K562 (cell line): ENCODE results near the gene KCNB1. TPM values are rescaled to one million over a fixed set of nuclear protein-coding genes. Genes with fewer than 3 reads are reported as not detected.

ENCODE experiments used
- ATAC-seq: fragments of 200-7000 bp; cut with Tn5 transposase; 3 replicates; pipeline ENCODE4 v1.9.1; 2020; ENCODE audit warnings: moderate library complexity
- BruUV-seq: library from RNA; stranded (reverse); fragments of 400-500 nt; replicated peaks from 2 replicates; lab custom pipeline; 2021; lab: Mats Ljungman, UMichigan
- CTCF ChIA-PET: fragments of 300-600 bp; formaldehyde crosslinking; extraction: SDS; loops from one replicate; lab custom pipeline; 2021; ENCODE audit warnings: low intra/inter-chr PET ratio; lab: Yijun Ruan, JAX
- POLR2A ChIA-PET: fragments of 300-600, 350-650 bp; sonication (Branson Sonifier 250); formaldehyde crosslinking; extraction: SDS; loops from one replicate; lab custom pipeline; 2021; ENCODE audit warnings: antibody characterized with exemption, inconsistent platforms; lab: Yijun Ruan, JAX
- DNase-seq, 4 experiments: peaks; one replicate each; pipeline versions ENCODE4 v3.0.0 to v3.0.0-alpha.2; 2011 to 2018; ENCODE audit warnings: low spot score in 3 of 4, mixed read lengths in 3 of 4; ENCODE audit errors: extremely low read depth in 1 of 4
- FAIRE-seq: peaks from 2 replicates; lab custom pipeline; 2011; peaks lifted over from hg19 to GRCh38; lab: Jason Lieb, UNC
- H2AFZ ChIP-seq: 2 replicates; pipeline ENCODE4 v1.6.0; 2011; ENCODE audit warnings: low read depth, low read length, control low read depth, inconsistent platforms
- H3K27ac ChIP-seq: fragments of 200-600 bp; 3 replicates; pipeline ENCODE4 v1.8.0; 2011; ENCODE audit warnings: low read depth, mild to moderate bottlenecking, control low read depth, inconsistent platforms, low read length, moderate library complexity, mixed read lengths; ENCODE audit errors: extremely low read depth
- H3K27me3 ChIP-seq, 2 experiments: fragments of 300-600 bp in 1 of 2; 2 replicates in 1 of 2; 3 replicates in 1 of 2; pipeline versions ENCODE4 v1.6.0 to v1.8.0; 2011; ENCODE audit warnings: inconsistent platforms in 2 of 2, low read length in 2 of 2, mild to moderate bottlenecking in 1 of 2, mixed read lengths in 1 of 2, moderate library complexity in 1 of 2; ENCODE audit not compliant: control insufficient read depth in 2 of 2, insufficient read depth in 2 of 2
- H3K36me3 ChIP-seq: fragments of 300-600 bp; 3 replicates; pipeline ENCODE4 v1.8.0; 2011; ENCODE audit warnings: mild to moderate bottlenecking, low read length, inconsistent platforms; ENCODE audit not compliant: control insufficient read depth, insufficient read depth
- H3K4me1 ChIP-seq, 2 experiments: fragments of 200-600 bp in 1 of 2; replicated peaks in 1 of 2; 2 replicates in 1 of 2; 3 replicates in 1 of 2; pipeline versions ENCODE4 v1.5.1 to v1.8.0; 2011; ENCODE audit warnings: inconsistent platforms in 2 of 2, low read length in 2 of 2, mild to moderate bottlenecking in 1 of 2, mixed read lengths in 1 of 2, moderate library complexity in 1 of 2; ENCODE audit not compliant: control insufficient read depth in 2 of 2, insufficient read depth in 2 of 2
- H3K4me2 ChIP-seq: 2 replicates; pipeline ENCODE4 v1.6.1; 2011; ENCODE audit warnings: low read length, control low read depth, inconsistent platforms, mixed read lengths; ENCODE audit not compliant: insufficient read depth
- H3K4me3 ChIP-seq: fragments of 200-600 bp; sonication (generic), shearing (Covaris generic); 2 replicates; pipeline ENCODE4 v1.5.1; 2016; ENCODE audit warnings: control low read depth, inconsistent platforms
- H3K79me2 ChIP-seq: fragments of 200-600 bp; 3 replicates; pipeline ENCODE4 v1.8.0; 2011; ENCODE audit warnings: low read length, inconsistent platforms; ENCODE audit not compliant: control insufficient read depth, insufficient read depth
- H3K9ac ChIP-seq, 2 experiments: 2 replicates each; pipeline versions ENCODE4 v1.6.0 to v1.6.1; 2011; ENCODE audit warnings: low read depth in 2 of 2, low read length in 2 of 2, control low read depth in 1 of 2, inconsistent platforms in 1 of 2, mild to moderate bottlenecking in 1 of 2, mixed read lengths in 1 of 2; ENCODE audit not compliant: insufficient read depth in 1 of 2
- H3K9me1 ChIP-seq: one replicate; pipeline ENCODE4 v1.6.0; 2011; ENCODE audit warnings: inconsistent platforms, mild to moderate bottlenecking, low read length, moderate library complexity; ENCODE audit not compliant: control insufficient read depth, insufficient read depth
- H3K9me3 ChIP-seq: replicated peaks from 2 replicates; pipeline ENCODE4 v1.5.1; 2011; ENCODE audit warnings: low read depth, low read length, inconsistent platforms; ENCODE audit not compliant: control insufficient read depth, insufficient read depth
- H4K20me1 ChIP-seq: replicated peaks from 2 replicates; pipeline ENCODE4 v1.6.1; 2011; ENCODE audit warnings: low read length, inconsistent platforms, mixed read lengths; ENCODE audit not compliant: control insufficient read depth, insufficient read depth
- CAMTA2 ChIP-seq: fragments of 250-450 bp; sonication (Bioruptor Pico); conservative IDR thresholded peaks from 2 replicates; pipeline ENCODE4 v1.5.1; 2022
- CBX3 ChIP-seq, 2 experiments: IDR thresholded peaks; 1 replicate in 1 of 2; 2 replicates in 1 of 2; pipeline ENCODE4 v1.6.1; 2012; ENCODE audit warnings: inconsistent platforms in 2 of 2, low read length in 2 of 2, borderline replicate concordance in 1 of 2, control low read depth in 1 of 2
- CCNT2 ChIP-seq: IDR thresholded peaks from 2 replicates; pipeline ENCODE4 v1.6.1; 2011; ENCODE audit warnings: borderline replicate concordance, low read depth, mild to moderate bottlenecking, moderate library complexity, mixed read lengths, low read length; ENCODE audit not compliant: insufficient read length; ENCODE audit errors: extremely low read depth
- ILK ChIP-seq: fragments of 450-650 bp; IDR thresholded peaks from 2 replicates; pipeline ENCODE4 v1.6.1; 2016; ENCODE audit warnings: missing genetic modification characterization, low read depth, mild to moderate bottlenecking, missing compliant biosample characterization, moderate library complexity, borderline replicate concordance
- NFRKB ChIP-seq: fragments of 450-650 bp; IDR thresholded peaks from 2 replicates; pipeline ENCODE4 v1.6.1; 2016; ENCODE audit warnings: low read depth
- RAD51 ChIP-seq: fragments of 450-650 bp; IDR thresholded peaks from 2 replicates; pipeline ENCODE4 v1.7.1; 2016; ENCODE audit warnings: low read depth, mild to moderate bottlenecking, borderline replicate concordance
- SP1 ChIP-seq: sonication (generic); formaldehyde crosslinking; IDR thresholded peaks from 2 replicates; pipeline ENCODE4 v1.8.1; 2022; ENCODE audit warnings: mild to moderate bottlenecking, missing genetic modification reagents
- SP2 ChIP-seq: IDR thresholded peaks from 2 replicates; pipeline ENCODE4 v1.6.1; 2011; ENCODE audit warnings: mild to moderate bottlenecking, low read depth, low read length, moderate library complexity; ENCODE audit not compliant: poor library complexity, severe bottlenecking; ENCODE audit errors: extremely low read depth
- TCF3 ChIP-seq: sonication (generic); formaldehyde crosslinking; IDR thresholded peaks from 2 replicates; pipeline ENCODE4 v1.4.0; 2020; ENCODE audit warnings: mild to moderate bottlenecking, missing genetic modification reagents
- YBX1 ChIP-seq: fragments of 450-650 bp; IDR thresholded peaks from 2 replicates; pipeline ENCODE4 v1.7.1; 2016; ENCODE audit warnings: mild to moderate bottlenecking
- ZNF780A ChIP-seq: fragments of 250-450 bp; sonication (Bioruptor Pico); IDR thresholded peaks from 2 replicates; pipeline ENCODE4 v1.5.0; 2021; ENCODE audit warnings: mild to moderate bottlenecking
- WGBS: fragments of 100-300 bp; shearing (Covaris generic); methylation state at CpG from one replicate; pipeline ENCODE4 v1.1.6; 2016; ENCODE audit warnings: low coverage, mixed read lengths; ENCODE audit not compliant: insufficient coverage; ENCODE audit errors: missing lambda C conversion rate; 5-methylcytosine and 5-hydroxymethylcytosine counted together
- in situ Hi-C: fragments of 300-500 bp; cut with MboI; formaldehyde crosslinking; loops from 4 replicates; pipeline ENCODE4 v1.15.0; 2018; ENCODE audit warnings: inconsistent platforms, mixed read lengths
- intact Hi-C: fragments of 100-400 bp; cut with micrococcal nuclease; formaldehyde crosslinking; loops from 2 replicates; pipeline ENCODE4 v1.14.2; 2022
- polyA plus RNA-seq, 8 experiments: library from polyadenylated mRNA; depleted of rRNA in 4 of 8; stranded (reverse) in 5 of 8; unstranded in 3 of 8; fragments of >200 nt; fragmentation: Nextera tagmentation in 2 of 8; fragmentation: Illumina TruSeq in 1 of 8; extraction: Ambion mirVana in 2 of 8; extraction: Trizol in 1 of 8; gene quantifications; 2 replicates each; pipeline versions ENCODE4 v1.2.1 to v1.2.3, GENCODE V29; 2011 to 2014; ENCODE audit warnings: inconsistent platforms in 1 of 8, missing spikeins in 1 of 8
- total RNA-seq, 7 experiments: library from RNA; depleted of rRNA in 6 of 7; stranded (reverse); fragments of >200 nt in 6 of 7; fragmentation: Illumina TruSeq in 2 of 7; extraction: Trizol in 2 of 7; gene quantifications; 2 replicates each; pipeline versions ENCODE4 v1.2.1 to v1.2.3, GENCODE V29; 2011 to 2021; ENCODE audit warnings: low replicate concordance in 1 of 7
- TF ChIP-seq, protein P1 (sequence below), 2 experiments: fragments of 450-650 bp; conservative IDR thresholded peaks; 2 replicates each; pipeline ENCODE4 v1.6.1; 2017; ENCODE audit warnings: mild to moderate bottlenecking in 2 of 2, moderate library complexity in 2 of 2
- TF ChIP-seq, protein P2 (sequence below), 2 experiments: fragments of 450-650 bp in 1 of 2; sonication (generic) in 1 of 2; formaldehyde crosslinking in 1 of 2; IDR thresholded peaks in 1 of 2; conservative IDR thresholded peaks in 1 of 2; 2 replicates each; pipeline versions ENCODE4 v1.6.1 to v1.8.1; 2016 to 2023; ENCODE audit warnings: mild to moderate bottlenecking in 2 of 2, moderate library complexity in 2 of 2, inconsistent platforms in 1 of 2, missing genetic modification reagents in 1 of 2
- TF ChIP-seq, protein P3 (sequence below): fragments of 250-450 bp; sonication (Bioruptor Pico); IDR thresholded peaks from 2 replicates; pipeline ENCODE4 v1.9.0; 2021; ENCODE audit warnings: mild to moderate bottlenecking
- TF ChIP-seq, protein P4 (sequence below): sonication (generic); formaldehyde crosslinking; IDR thresholded peaks from 2 replicates; pipeline ENCODE4 v1.8.1; 2023; ENCODE audit warnings: mild to moderate bottlenecking, missing genetic modification reagents
- TF ChIP-seq, protein P5 (sequence below): sonication (generic); formaldehyde crosslinking; IDR thresholded peaks from 2 replicates; pipeline ENCODE4 v1.8.0; 2022; ENCODE audit warnings: mild to moderate bottlenecking, missing genetic modification reagents

KCNB1 gene
- total and polyA plus RNA-seq, 9 of the 15 experiments (the other 6 are each of a cell fraction or from before 2014, with no cell fraction given), result 0.01 to 0.06 TPM; not detected in 7

DNA sequence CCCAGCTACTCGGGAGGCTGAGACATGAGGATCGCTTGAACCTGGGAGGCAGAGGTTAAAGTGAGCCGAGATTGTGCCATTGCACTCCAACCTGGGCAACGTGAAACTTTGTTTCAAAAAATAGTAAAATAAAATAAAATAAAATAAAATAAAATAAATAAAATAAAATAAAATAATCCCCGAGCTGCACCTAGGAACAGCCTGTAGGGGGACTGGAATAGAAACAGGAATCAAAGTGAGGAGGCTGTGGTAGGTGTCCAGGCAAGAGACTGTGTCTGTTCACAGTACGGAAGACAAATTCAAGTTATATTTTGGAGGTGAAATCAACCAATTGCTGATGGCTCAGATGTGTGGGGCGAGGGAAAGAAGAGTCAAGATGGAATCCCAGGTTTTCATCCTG, 86.2 kb downstream of the KCNB1 start:
- Histone ChIP-seq H3K9me3 (no peaks in the 10 kb centered on the region), H2AFZ (no peak overlapping the region), H3K79me2 (no peaks in the 10 kb centered on the region), H3K4me3 (no peak overlapping the region), H3K27me3 (peaks cover 14 to 43% of the 10 kb centered on the region in 2 experiments), H3K4me1 (no peaks in the 10 kb centered on the region), H3K4me2 (no peak overlapping the region), H3K9me1 (no peaks in the 10 kb centered on the region), H4K20me1 (no peaks in the 10 kb centered on the region), H3K27ac (no peak overlapping the region), H3K9ac (no peak overlapping the region), H3K36me3 (no peaks in the 10 kb centered on the region)
- DNase-seq (peak in 2 of 4 experiments; percentile 26 to 32), ATAC-seq (no peak), FAIRE-seq (no peak)
- in situ Hi-C loops, result no loop called here
- WGBS, result 6% methylated on average over 7 of the region's 7 CpGs
- CTCF ChIA-PET, result no interaction called here
- POLR2A ChIA-PET, result interaction anchor here (1.1 to 2.1 kb wide), 4 partner anchors 10 to 42 kb away, joined by 3 to 7 read pairs (median 4); no protein-coding TSS in a partner anchor
- intact Hi-C loops, result no loop called here
- no TSS peak for BruUV-seq
- no peak for TF ChIP-seq ZNF780A (CRISPR knock-in tag)
- no peak for TF ChIP-seq NFRKB
- no peak for TF ChIP-seq RAD51
- TF ChIP-seq, protein P1, sequence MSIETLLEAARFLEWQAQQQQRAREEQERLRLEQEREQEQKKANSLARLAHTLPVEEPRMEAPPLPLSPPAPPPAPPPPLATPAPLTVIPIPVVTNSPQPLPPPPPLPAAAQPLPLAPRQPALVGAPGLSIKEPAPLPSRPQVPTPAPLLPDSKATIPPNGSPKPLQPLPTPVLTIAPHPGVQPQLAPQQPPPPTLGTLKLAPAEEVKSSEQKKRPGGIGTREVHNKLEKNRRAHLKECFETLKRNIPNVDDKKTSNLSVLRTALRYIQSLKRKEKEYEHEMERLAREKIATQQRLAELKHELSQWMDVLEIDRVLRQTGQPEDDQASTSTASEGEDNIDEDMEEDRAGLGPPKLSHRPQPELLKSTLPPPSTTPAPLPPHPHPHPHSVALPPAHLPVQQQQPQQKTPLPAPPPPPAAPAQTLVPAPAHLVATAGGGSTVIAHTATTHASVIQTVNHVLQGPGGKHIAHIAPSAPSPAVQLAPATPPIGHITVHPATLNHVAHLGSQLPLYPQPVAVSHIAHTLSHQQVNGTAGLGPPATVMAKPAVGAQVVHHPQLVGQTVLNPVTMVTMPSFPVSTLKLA (conservative IDR thresholded peaks at IDR 0.05), result no peak
- TF ChIP-seq, protein P2, sequence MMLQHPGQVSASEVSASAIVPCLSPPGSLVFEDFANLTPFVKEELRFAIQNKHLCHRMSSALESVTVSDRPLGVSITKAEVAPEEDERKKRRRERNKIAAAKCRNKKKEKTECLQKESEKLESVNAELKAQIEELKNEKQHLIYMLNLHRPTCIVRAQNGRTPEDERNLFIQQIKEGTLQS (IDR thresholded peaks at IDR 0.05), result no peak
- TF ChIP-seq, protein P2 (CRISPR knock-in tag; conservative IDR thresholded peaks at IDR 0.05), result no peak
- TF ChIP-seq ILK (tag), result no peak
- TF ChIP-seq, protein P3, sequence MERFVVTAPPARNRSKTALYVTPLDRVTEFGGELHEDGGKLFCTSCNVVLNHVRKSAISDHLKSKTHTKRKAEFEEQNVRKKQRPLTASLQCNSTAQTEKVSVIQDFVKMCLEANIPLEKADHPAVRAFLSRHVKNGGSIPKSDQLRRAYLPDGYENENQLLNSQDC (CRISPR knock-in tag), result no peak
- TF ChIP-seq, protein P4, sequence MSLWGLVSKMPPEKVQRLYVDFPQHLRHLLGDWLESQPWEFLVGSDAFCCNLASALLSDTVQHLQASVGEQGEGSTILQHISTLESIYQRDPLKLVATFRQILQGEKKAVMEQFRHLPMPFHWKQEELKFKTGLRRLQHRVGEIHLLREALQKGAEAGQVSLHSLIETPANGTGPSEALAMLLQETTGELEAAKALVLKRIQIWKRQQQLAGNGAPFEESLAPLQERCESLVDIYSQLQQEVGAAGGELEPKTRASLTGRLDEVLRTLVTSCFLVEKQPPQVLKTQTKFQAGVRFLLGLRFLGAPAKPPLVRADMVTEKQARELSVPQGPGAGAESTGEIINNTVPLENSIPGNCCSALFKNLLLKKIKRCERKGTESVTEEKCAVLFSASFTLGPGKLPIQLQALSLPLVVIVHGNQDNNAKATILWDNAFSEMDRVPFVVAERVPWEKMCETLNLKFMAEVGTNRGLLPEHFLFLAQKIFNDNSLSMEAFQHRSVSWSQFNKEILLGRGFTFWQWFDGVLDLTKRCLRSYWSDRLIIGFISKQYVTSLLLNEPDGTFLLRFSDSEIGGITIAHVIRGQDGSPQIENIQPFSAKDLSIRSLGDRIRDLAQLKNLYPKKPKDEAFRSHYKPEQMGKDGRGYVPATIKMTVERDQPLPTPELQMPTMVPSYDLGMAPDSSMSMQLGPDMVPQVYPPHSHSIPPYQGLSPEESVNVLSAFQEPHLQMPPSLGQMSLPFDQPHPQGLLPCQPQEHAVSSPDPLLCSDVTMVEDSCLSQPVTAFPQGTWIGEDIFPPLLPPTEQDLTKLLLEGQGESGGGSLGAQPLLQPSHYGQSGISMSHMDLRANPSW (CRISPR knock-in tag), result no peak
- TF ChIP-seq YBX1, result no peak
- no peak for TF ChIP-seq SP1 (CRISPR knock-in tag)
- no peak for TF ChIP-seq CAMTA2 (CRISPR knock-in tag)
- no peak for TF ChIP-seq TCF3 (CRISPR knock-in tag)
- TF ChIP-seq SP2, result no peak
- TF ChIP-seq CCNT2, result no peak
- no peak for TF ChIP-seq CBX3 (IDR thresholded peaks at IDR 0.05; ENCODE audit: borderline replicate concordance in 1 of 2, low read length in 2 of 2)
- TF ChIP-seq, protein P5, sequence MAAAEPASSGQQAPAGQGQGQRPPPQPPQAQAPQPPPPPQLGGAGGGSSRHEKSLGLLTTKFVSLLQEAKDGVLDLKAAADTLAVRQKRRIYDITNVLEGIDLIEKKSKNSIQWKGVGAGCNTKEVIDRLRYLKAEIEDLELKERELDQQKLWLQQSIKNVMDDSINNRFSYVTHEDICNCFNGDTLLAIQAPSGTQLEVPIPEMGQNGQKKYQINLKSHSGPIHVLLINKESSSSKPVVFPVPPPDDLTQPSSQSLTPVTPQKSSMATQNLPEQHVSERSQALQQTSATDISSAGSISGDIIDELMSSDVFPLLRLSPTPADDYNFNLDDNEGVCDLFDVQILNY, result no peak
